SKM-1 treated with dmso at 0.1 percent for 144 hours (cell line): ENCODE results near the gene MUC22.
"Not testable (repeated sequence)": the region's sequence is repeated elsewhere in the genome, so short reads cannot be mapped to it uniquely, and the experiment has no call there.

ENCODE experiments used
- DNase-seq: peaks from one replicate; lab custom pipeline; 2025; ENCODE audit not compliant: unreplicated experiment; lab: John Stamatoyannopoulos, UW

The MUC22 gene

GRCh38 chr6:31010393-31011060 is at the start of gene MUC22:
Gene MUC22, plus strand, starts transcription at chr6:31010474. Its CDS starts 233 bp downstream, at chr6:31010707.
- DNase-seq: no peak

GRCh38 chr6:30960907-30961673 is 49.2 kb upstream of the MUC22 start:
- no peak for DNase-seq

GRCh38 chr6:30962716-30963115 is 47.6 kb upstream of the MUC22 start:
- DNase-seq: no peak

DNA sequence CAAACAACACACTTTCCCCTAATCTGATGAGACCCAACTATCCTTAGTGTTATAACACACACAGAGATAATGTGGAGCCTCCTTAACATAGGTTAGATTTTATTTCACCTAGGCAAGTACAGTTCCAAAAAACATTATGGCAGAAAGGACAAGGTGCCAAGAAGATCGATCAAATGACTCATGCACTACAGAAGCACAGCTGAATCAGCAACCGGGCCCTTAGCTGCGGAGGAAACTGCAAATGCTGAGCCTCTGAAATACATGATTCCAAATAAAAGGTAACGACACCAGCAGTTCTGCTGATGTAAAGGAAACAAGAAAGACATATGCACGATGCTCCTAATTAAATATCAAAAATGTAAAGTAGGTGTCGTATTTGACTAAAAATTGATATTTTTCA is 46.6 kb upstream of the MUC22 start:
- DNase-seq: no peak

GRCh38 chr6:30964075-30964474 is 46.2 kb upstream of the MUC22 start:
- no peak for DNase-seq

DNA sequence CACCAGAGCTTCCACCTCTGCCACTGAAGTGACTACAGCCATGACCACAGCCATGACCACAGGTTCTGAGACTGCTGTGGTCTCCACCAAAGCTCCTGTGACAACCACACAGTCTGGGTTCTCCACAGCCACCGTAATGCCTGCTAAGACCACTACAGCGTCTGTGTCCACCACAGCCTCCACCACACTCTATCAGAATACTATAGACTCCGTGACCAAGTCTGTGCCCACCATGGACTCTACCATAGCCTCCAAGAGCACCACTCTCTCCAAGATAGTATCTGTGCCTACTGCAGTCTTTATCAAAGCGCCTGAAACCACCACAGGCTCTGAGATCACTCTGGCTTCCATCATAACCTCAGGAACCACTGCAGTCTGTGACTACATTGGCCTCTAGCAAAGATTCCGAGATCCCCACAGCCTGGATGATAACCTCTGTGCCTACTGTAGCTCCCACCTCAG is 45.1 kb upstream of the MUC22 start:
- no peak for DNase-seq

DNA sequence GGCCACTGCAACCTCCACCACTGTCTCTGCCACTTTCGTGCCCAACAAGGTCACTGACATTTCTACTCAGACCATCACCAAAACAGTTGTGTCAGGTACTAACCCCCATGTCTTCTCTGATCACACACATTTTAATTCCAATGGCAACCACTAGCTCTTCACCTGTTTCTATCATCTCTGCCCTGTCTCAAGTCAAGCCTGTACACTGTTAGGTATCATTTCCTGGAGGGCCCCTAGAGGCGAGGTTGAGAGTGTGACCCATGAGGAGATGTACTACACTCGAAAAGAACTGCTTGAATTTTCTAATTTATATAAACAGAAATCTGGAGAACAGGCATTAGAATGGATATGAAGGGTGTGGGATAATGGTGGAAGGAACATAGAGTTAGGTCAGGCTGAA is 44.1 kb upstream of the MUC22 start:
- no peak for DNase-seq

DNA sequence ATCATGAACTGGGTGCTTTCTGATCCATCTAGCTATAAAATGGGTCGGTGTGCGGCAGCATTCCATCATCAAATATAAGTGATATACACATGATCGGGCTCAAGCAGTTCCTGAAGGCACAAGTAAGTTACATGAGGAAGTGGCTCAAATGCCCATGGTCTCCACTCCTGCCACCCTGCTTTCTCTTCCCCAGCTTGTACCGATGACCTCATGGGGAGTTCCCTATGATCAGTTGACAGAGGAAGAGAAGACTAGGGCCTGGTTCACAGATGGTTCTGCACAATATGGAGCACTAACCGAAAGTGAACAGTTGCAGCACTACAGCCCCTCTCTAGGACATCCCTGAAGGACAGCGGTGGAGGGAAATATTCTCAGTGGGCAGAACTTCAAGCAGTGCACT is 41.1 kb upstream of the MUC22 start:
- not testable (repeated sequence) for DNase-seq

DNA sequence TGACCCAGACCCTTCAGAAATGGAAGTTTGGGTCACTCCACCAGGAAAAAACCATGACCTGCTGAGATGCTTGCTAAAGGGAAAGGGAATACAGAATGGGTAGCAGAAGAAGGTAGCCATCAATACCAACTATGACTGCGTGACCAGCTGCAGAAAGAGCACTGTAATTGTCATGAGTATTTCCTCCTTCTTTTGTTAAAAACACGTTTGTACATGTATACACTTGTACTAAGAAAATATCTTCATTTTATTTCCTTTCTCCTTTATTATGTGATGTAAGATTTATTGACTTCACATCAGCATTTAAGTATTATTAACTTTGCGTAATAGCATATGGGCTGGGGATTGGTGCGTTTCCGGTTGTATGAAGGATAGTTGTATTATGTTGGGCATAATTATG is 39.3 kb upstream of the MUC22 start:
- DNase-seq: no peak

DNA sequence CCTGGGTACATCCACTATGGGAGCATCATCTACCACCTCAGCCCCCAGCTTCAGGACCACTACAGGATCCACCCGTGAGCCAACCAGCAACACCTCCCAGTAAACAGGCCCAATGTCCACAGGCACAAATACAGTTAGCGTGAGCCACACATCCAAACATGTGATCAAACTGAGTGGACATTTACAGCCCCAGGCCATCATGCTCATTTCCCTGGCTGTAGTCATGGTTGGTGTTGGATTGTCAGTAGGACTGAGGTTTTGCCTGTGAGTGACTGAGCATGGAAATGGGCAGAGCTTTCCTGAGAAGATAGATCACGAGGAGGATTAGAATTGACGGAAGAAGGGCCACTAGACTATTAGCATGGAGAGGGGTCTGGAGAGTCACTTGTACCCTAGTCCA is 37.5 kb upstream of the MUC22 start:
- no peak for DNase-seq

- DNase-seq: no peak
Measured at GRCh38 chr6:30974490-30975252, 35.6 kb upstream of the MUC22 start.

DNA sequence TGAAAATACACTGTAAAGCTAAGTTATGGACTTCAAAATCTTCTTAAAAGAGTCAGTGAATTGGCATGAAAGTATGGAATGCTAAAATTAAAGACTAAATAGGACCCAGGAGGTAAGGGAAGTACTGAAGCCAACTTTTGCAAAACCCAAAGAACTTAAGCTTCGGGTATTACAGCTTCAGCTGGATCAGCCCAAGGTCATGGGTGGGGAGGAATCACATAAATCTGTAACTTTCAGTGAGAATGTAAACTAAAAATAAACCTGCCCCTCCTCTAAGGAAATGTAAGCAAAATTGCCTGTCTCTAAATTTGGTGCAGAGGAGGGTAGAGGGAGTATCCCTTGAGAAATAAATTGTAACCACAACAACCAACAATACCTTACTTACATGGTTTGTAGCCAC is 31.1 kb upstream of the MUC22 start:
- no peak for DNase-seq

DNA sequence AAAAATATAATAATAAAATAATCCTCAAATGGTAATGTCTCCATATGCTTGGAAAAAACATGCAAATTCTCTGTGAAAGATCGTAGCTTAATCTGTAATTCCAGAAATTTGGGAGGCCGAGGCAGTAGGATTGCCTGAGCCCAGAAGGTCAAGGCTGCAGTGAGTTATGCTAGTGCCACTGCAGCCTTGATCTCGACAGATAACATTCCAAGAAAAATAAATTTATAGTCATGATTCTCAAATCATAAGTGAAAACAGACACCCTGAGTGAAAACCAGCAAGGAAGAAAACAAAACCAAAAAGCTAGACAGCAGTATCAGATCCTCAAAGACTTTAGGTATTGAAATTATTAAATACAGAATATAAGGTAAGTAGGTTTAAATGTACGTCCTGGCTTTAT is 30.6 kb upstream of the MUC22 start:
- no peak for DNase-seq

DNA sequence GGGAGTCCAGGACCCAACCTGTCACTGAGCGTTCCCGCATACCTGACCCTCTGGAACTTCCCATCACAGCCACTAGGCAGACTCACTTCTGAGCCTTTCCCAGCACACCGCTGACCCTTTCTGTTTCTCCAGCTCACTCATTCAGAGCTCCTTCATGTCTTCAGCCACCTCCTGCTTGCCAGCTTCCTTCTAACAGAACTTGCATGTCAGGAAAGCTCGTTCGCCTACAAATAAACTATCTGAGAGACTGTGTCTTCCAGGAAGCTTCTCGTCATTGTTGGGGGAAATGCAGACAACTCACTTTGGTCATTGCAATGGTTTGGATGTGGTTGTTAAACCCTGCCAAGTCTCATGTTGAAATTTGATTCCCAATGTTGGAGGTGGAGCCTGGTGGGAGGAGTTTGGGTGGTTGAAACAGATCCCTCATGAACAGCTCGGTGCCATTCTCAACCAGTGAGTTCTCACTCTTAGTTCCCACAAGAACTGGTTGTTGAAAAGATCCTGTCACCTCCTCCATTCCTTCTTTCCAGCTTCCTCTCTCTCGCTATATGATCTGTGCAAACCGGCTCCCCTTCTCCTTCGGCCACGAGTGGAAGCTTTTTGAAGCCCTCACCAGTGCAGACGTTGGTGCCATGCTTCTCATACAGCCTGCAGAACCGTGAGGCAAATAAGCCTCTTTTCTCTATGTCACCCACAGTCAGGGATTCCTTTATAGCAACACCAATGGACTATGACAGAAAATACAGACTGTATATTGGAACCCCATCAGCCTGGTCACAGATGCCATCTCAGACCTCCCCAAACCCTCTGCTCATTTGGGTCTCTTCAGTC is 28.1 kb upstream of the MUC22 start:
- no peak for DNase-seq

- no peak for DNase-seq
Measured at GRCh38 chr6:30983439-30983838, 26.8 kb upstream of the MUC22 start, which contains the start of gene MUC21. Gene MUC21, plus strand, starts transcription at chr6:30983718. Its CDS starts 241 bp downstream, at chr6:30983959.

DNA sequence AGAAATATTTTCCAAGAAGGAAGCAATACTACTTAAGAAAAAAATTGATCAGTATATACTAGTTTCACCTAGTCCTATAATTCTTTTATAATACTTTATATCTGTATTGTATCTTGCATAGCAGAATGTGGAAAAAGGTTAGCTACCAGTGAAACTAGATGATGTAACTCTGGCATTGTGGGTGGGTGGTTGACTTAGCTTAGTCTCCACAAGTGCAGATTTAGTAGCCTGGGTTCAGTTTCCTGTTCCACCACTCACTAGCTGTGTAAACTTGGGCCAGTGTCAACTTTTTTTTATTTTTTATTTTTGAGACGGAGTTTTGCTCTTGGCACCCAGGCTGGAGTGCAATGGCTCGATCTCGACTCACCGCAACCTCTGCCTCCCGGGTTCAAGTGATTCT is 24.8 kb upstream of the MUC22 start:
- no peak for DNase-seq

DNA sequence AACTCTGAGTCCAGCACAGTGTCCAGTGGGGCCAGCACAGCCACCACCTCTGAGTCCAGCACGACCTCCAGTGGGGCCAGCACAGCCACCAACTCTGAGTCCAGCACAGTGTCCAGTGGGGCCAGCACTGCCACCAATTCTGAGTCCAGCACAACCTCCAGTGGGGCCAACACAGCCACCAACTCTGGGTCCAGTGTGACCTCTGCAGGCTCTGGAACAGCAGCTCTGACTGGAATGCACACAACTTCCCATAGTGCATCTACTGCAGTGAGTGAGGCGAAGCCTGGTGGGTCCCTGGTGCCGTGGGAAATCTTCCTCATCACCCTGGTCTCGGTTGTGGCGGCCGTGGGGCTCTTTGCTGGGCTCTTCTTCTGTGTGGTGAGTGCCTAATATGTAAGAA is 23.0 kb upstream of the MUC22 start:
- DNase-seq: no peak

GRCh38 chr6:30988209-30988825 is 22.0 kb upstream of the MUC22 start:
- no peak for DNase-seq

DNA sequence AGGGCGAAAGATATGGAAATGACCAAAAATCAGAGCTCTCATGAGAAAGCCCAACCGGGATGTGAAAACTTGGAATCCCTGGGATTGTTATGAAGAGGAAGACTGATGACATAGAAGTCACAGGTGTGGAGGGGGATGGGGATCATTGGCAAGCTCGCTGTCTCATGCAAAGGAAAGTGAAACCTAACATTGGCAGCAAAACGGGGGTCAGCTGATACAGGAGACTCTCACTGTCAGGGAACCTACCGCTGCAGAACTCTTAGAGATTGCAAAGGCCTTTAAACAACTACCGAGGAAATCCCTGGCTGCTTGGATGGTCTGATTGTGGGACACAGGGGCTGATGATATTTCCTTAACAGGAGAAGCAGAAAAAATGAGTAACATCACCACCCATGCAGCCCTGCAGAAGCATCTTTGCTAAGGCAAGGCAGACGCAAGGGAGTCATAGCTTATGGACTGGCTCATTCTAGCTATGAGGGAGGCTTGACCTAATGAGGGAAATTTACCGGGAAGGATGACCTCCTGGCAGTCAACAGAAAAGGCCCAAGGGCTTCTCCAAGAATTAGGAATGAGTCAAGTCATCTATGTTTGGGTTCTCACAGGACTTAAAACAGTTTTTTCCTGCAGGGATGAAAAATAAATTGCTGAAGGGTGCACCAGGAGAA is 19.7 kb upstream of the MUC22 start:
- DNase-seq: no peak

- DNase-seq: no peak
Measured at GRCh38 chr6:30991891-30992290, 18.4 kb upstream of the MUC22 start.
